H1 (cell line): ENCODE measurements around the gene ZNF611. TPM values are rescaled to one million over a fixed set of nuclear protein-coding genes. Genes with fewer than 3 reads are reported as not detected.

Experiments
- CTCF ChIA-PET: fragments of 300-600 bp; sonication (Branson Sonifier 250); formaldehyde crosslinking; loops from one replicate; lab custom pipeline; 2021; ENCODE audit not compliant: partially characterized antibody; lab: Charles Lee
- POLR2A ChIA-PET: fragments of 300-600 bp; sonication (Branson Sonifier 250); formaldehyde crosslinking; loops from one replicate; lab custom pipeline; 2021; ENCODE audit warnings: inconsistent platforms; ENCODE audit not compliant: partially characterized antibody; lab: Charles Lee
- DNase-seq, 2 experiments: peaks; one replicate each; pipeline versions ENCODE4 v3.0.0 to v3.0.0-alpha.2; 2010 to 2022; ENCODE audit warnings: low spot score in 2 of 2, low read depth in 1 of 2, mixed read lengths in 1 of 2
- FAIRE-seq: peaks from 2 replicates; lab custom pipeline; 2011; peaks lifted over from hg19 to GRCh38; lab: Jason Lieb, UNC
- H2AFZ ChIP-seq: 2 replicates; pipeline ENCODE4 v1.8.1; 2012; ENCODE audit warnings: low read length, inconsistent platforms
- H2AK5ac ChIP-seq: 2 replicates; pipeline ENCODE4 v1.6.1; 2013; ENCODE audit warnings: low read depth, low read length
- H2BK120ac ChIP-seq: replicated peaks from 2 replicates; pipeline ENCODE3; 2013; ENCODE audit warnings: low read depth, low read length, inconsistent platforms
- H2BK12ac ChIP-seq: 2 replicates; pipeline ENCODE4 v1.6.1; 2013; ENCODE audit warnings: low read depth, low read length
- H2BK15ac ChIP-seq: 2 replicates; pipeline ENCODE4 v1.6.1; 2013; ENCODE audit warnings: low read length
- H2BK20ac ChIP-seq: 2 replicates; pipeline ENCODE4 v1.6.1; 2013; ENCODE audit warnings: low read length
- H2BK5ac ChIP-seq: 2 replicates; pipeline ENCODE4 v1.6.1; 2013; ENCODE audit warnings: low read depth, low read length
- H3K14ac ChIP-seq: 2 replicates; pipeline ENCODE4 v1.6.1; 2013; ENCODE audit warnings: inconsistent platforms; ENCODE audit not compliant: insufficient read length
- H3K18ac ChIP-seq: 2 replicates; pipeline ENCODE4 v1.6.1; 2013; ENCODE audit warnings: low read length; ENCODE audit errors: extremely low read depth
- H3K23ac ChIP-seq: 2 replicates; pipeline ENCODE4 v1.6.1; 2013; ENCODE audit warnings: inconsistent platforms; ENCODE audit not compliant: insufficient read length
- H3K23me2 ChIP-seq: 2 replicates; pipeline ENCODE4 v1.6.1; 2013; ENCODE audit warnings: low read depth, low read length
- H3K27ac ChIP-seq: 2 replicates; pipeline ENCODE4 v1.6.1; 2011; ENCODE audit warnings: low read depth, low read length, inconsistent platforms
- H3K27me3 ChIP-seq, 4 experiments: replicated peaks in 1 of 4; 1 replicate in 1 of 4; 2 replicates in 3 of 4; pipeline versions ENCODE4 v1.6.1 to v1.8.1; 2011 to 2013; ENCODE audit warnings: low read length in 3 of 4, mild to moderate bottlenecking in 3 of 4, inconsistent platforms in 2 of 4, mixed read lengths in 2 of 4, moderate library complexity in 1 of 4; ENCODE audit not compliant: control insufficient read depth in 3 of 4, insufficient read depth in 3 of 4; ENCODE audit errors: extremely low read depth in 1 of 4
- H3K36me3 ChIP-seq, 4 experiments: 2 replicates each; pipeline versions ENCODE4 v1.6.1 to v1.8.1; 2011 to 2013; ENCODE audit warnings: mild to moderate bottlenecking in 4 of 4, low read length in 3 of 4, moderate library complexity in 2 of 4, control low read depth in 1 of 4, inconsistent platforms in 1 of 4; ENCODE audit not compliant: insufficient read depth in 4 of 4, control insufficient read depth in 2 of 4
- H3K4ac ChIP-seq: replicated peaks from 2 replicates; pipeline ENCODE3; 2013; ENCODE audit warnings: low read length, low read depth, mixed read lengths, inconsistent platforms; ENCODE audit not compliant: insufficient read length
- H3K4me1 ChIP-seq, 4 experiments: replicated peaks in 1 of 4; 1 replicate in 1 of 4; 2 replicates in 3 of 4; pipeline versions ENCODE4 v1.6.1 to v1.8.1; 2011 to 2013; ENCODE audit warnings: low read length in 3 of 4, inconsistent platforms in 2 of 4, mixed read lengths in 1 of 4; ENCODE audit not compliant: insufficient read depth in 4 of 4, control insufficient read depth in 3 of 4
- H3K4me2 ChIP-seq, 2 experiments: 2 replicates each; pipeline versions ENCODE4 v1.6.1 to v1.8.1; 2011 to 2013; ENCODE audit warnings: low read depth in 2 of 2, low read length in 2 of 2, control low read depth in 1 of 2, inconsistent platforms in 1 of 2, mild to moderate bottlenecking in 1 of 2; ENCODE audit not compliant: insufficient read depth in 1 of 2
- H3K4me3 ChIP-seq, 4 experiments: fragments of 200-600, 300-600 bp in 1 of 4; sonication (generic), shearing (Covaris generic), sonication (Bioruptor Twin) in 1 of 4; 2 replicates each; pipeline versions ENCODE4 v1.5.1 to v1.8.1; 2011 to 2016; ENCODE audit warnings: low read length in 4 of 4, low read depth in 3 of 4, control low read depth in 2 of 4, inconsistent platforms in 2 of 4, mild to moderate bottlenecking in 2 of 4, mixed read lengths in 1 of 4, moderate library complexity in 1 of 4; ENCODE audit not compliant: insufficient read depth in 2 of 4; ENCODE audit errors: extremely low read depth in 1 of 4
- H3K56ac ChIP-seq: replicated peaks from 2 replicates; pipeline ENCODE3; 2013; ENCODE audit warnings: low read depth, mild to moderate bottlenecking, mixed read lengths, low read length, inconsistent platforms; ENCODE audit not compliant: insufficient read length
- H3K79me1 ChIP-seq: 2 replicates; pipeline ENCODE4 v1.6.1; 2013; ENCODE audit warnings: low read depth, low read length, control low read depth
- H3K79me2 ChIP-seq, 2 experiments: 2 replicates each; pipeline versions ENCODE4 v1.6.1 to v1.8.1; 2012 to 2013; ENCODE audit warnings: low read length in 2 of 2, mild to moderate bottlenecking in 2 of 2, inconsistent platforms in 1 of 2; ENCODE audit not compliant: insufficient read depth in 2 of 2, control insufficient read depth in 1 of 2
- H3K9ac ChIP-seq, 4 experiments: replicated peaks in 1 of 4; 1 replicate in 1 of 4; 2 replicates in 3 of 4; pipeline versions ENCODE4 v1.6.1 to v1.8.1; 2011 to 2013; ENCODE audit warnings: low read depth in 3 of 4, low read length in 3 of 4, control low read depth in 2 of 4, mild to moderate bottlenecking in 2 of 4, moderate library complexity in 2 of 4, inconsistent platforms in 1 of 4; ENCODE audit errors: extremely low read depth in 1 of 4
- H3K9me3 ChIP-seq, 2 experiments: 2 replicates each; pipeline versions ENCODE4 v1.6.1 to v1.8.1; 2012 to 2013; ENCODE audit warnings: mild to moderate bottlenecking in 2 of 2, moderate library complexity in 2 of 2, control low read depth in 1 of 2, inconsistent platforms in 1 of 2, low read depth in 1 of 2, low read length in 1 of 2, mixed read lengths in 1 of 2; ENCODE audit not compliant: insufficient read depth in 2 of 2
- H4K20me1 ChIP-seq, 2 experiments: replicated peaks in 1 of 2; 2 replicates each; pipeline versions ENCODE3 to v1.8.1; 2011 to 2013; ENCODE audit warnings: inconsistent platforms in 2 of 2, low read length in 2 of 2, mild to moderate bottlenecking in 1 of 2; ENCODE audit not compliant: insufficient read depth in 2 of 2, control insufficient read depth in 1 of 2
- H4K5ac ChIP-seq: 2 replicates; pipeline ENCODE4 v1.6.1; 2013; ENCODE audit warnings: low read length, low read depth, mixed read lengths, inconsistent platforms; ENCODE audit not compliant: insufficient read length
- H4K8ac ChIP-seq: 2 replicates; pipeline ENCODE4 v1.8.0; 2013; ENCODE audit warnings: mild to moderate bottlenecking, moderate library complexity, low read length, inconsistent platforms; ENCODE audit not compliant: insufficient read depth; ENCODE audit errors: extremely low read depth
- H4K91ac ChIP-seq: replicated peaks from 2 replicates; pipeline ENCODE3; 2013; ENCODE audit warnings: low read length, mixed read lengths, inconsistent platforms; ENCODE audit not compliant: insufficient read length
- CBX5 ChIP-seq: fragments of 300-800, 300-1000 bp; sonication (generic); IDR thresholded peaks from 2 replicates; pipeline ENCODE4 v1.7.1; 2016; ENCODE audit warnings: antibody characterized with exemption, low read length, low read depth
- EGR1 ChIP-seq: IDR thresholded peaks from 2 replicates; pipeline ENCODE4 v1.6.1; 2011; ENCODE audit warnings: low read depth, low read length, borderline replicate concordance
- EZH2 ChIP-seq: fragments of 200-600 bp; sonication (generic); IDR thresholded peaks from 2 replicates; pipeline ENCODE4 v1.7.1; 2012; ENCODE audit warnings: low read depth, mild to moderate bottlenecking, moderate library complexity, low read length, inconsistent platforms; ENCODE audit not compliant: severe bottlenecking
- GTF2F1 ChIP-seq: IDR thresholded peaks from 2 replicates; pipeline ENCODE4 v1.6.1; 2012; ENCODE audit warnings: low read depth, low read length, improper control_type of control experiment, borderline replicate concordance
- JUND ChIP-seq: IDR thresholded peaks from 2 replicates; pipeline ENCODE4 v1.6.1; 2011; ENCODE audit warnings: mild to moderate bottlenecking, improper control_type of control experiment, low read length
- SAP30 ChIP-seq: fragments of 300-600 bp; sonication (generic); IDR thresholded peaks from 2 replicates; pipeline ENCODE4 v1.7.1; 2012; ENCODE audit warnings: low read length, moderate library complexity, mild to moderate bottlenecking, inconsistent platforms; ENCODE audit not compliant: insufficient read depth, insufficient replicate concordance
- WGBS, 2 experiments: shearing (Covaris generic) in 1 of 2; methylation state at CpG; one replicate each; pipeline versions ENCODE4 v1.1.6 to v1.1.7; 2013 to 2015; ENCODE audit warnings: low lambda C conversion rate in 2 of 2, mixed read lengths in 2 of 2, inconsistent platforms in 1 of 2, low coverage in 1 of 2, missing lambda C conversion rate in 1 of 2; ENCODE audit not compliant: insufficient replicate concordance in 2 of 2, insufficient coverage in 1 of 2, insufficient read length in 1 of 2; ENCODE audit errors: extremely low coverage in 1 of 2, missing lambda C conversion rate in 1 of 2; 5-methylcytosine and 5-hydroxymethylcytosine counted together
- polyA plus RNA-seq, 7 experiments: library from polyadenylated mRNA; depleted of rRNA in 3 of 7; stranded (reverse) in 5 of 7; unstranded in 2 of 7; fragments of >200 nt in 5 of 7; fragments of 200-250 nt in 2 of 7; gene quantifications; 1 replicate in 5 of 7; 2 replicates in 1 of 7; 4 replicates in 1 of 7; pipeline versions ENCODE4 v1.2.1 to v1.2.3, GENCODE V29; 2011 to 2013; ENCODE audit warnings: missing spikeins in 2 of 7, mixed read lengths in 2 of 7
- total RNA-seq: library from RNA; stranded (reverse); fragmentation: NEBNext Ultra II Directional; extraction: Animal tissue kit (Norgen Biotek cat#: 25700); gene quantifications from 2 replicates; pipeline ENCODE4 v1.2.1, GENCODE V29; 2021

The ZNF611 gene
- total and polyA plus RNA-seq, 2 of the 8 experiments (the other 6 are each of a cell fraction or from before 2014, with no cell fraction given) = 1.9 to 19.0 TPM

GRCh38 chr19:52694921-52695320 is 39.9 kb downstream of the ZNF611 start:
- DNase-seq (no peak), FAIRE-seq (no peak)
- Histone ChIP-seq H3K4ac (no peak overlapping the region), H2AFZ (no peak overlapping the region), H3K14ac (no peak overlapping the region), H3K9ac (no peak overlapping the region), H3K27ac (no peak overlapping the region), H3K36me3 (no peaks in the 10 kb centered on the region), H2BK120ac (no peak overlapping the region), H3K4me3 (no peak overlapping the region), H3K27me3 (no peaks in the 10 kb centered on the region; a peak in 1 of 7 replicates), H3K79me1 (no peaks in the 10 kb centered on the region), H3K4me2 (no peak overlapping the region), H4K5ac (no peak overlapping the region), H3K23ac (no peak overlapping the region), H4K91ac (no peak overlapping the region), H3K56ac (no peak overlapping the region), H4K8ac (no peak overlapping the region), H3K4me1 (no peaks in the 10 kb centered on the region; a peak in 1 of 7 replicates), H3K18ac (no peak overlapping the region), H3K23me2 (peaks cover 10% of the 10 kb centered on the region), H2AK5ac (no peak overlapping the region), H2BK15ac (no peak overlapping the region), H3K79me2 (no peaks in the 10 kb centered on the region), H2BK12ac (no peak overlapping the region), H3K9me3 (0 out of 4 replicates have a peak, but pooled peaks cover 0 to 2% of the 10 kb centered on the region in 2 experiments), H4K20me1 (no peaks in the 10 kb centered on the region), H2BK5ac (no peak overlapping the region), H2BK20ac (no peak overlapping the region)
- no peak for TF ChIP-seq JUND
- no peak for TF ChIP-seq EZH2
- TF ChIP-seq CBX5 = no peak
- no peak for TF ChIP-seq SAP30
- no peak for TF ChIP-seq GTF2F1
- TF ChIP-seq EGR1 = no peak
- ChIA-PET CTCF (interaction anchor here (0.6 to 0.7 kb wide), 3 partner anchors 49 to 400 kb away, joined by 3 to 4 read pairs (median 3); no protein-coding TSS in a partner anchor), POLR2A (interaction anchor here (1.4 kb wide), 1 partner anchor 22 kb away, joined by 3 read pairs; no protein-coding TSS in a partner anchor)
- 90% methylated on average over 11 of the region's 11 CpGs; no CpG with 5 or more reads in 1 of the 2 experiments for WGBS, 2 experiments
